Frontal cortex (tissue), 4 donors: ENCODE data around the gene MRGPRX1. TPM values are rescaled to one million over a fixed set of nuclear protein-coding genes. Genes with fewer than 3 reads are reported as not detected.
"Not testable (repeated sequence)": the region's sequence is repeated elsewhere in the genome, so short reads cannot be mapped to it uniquely, and the experiment has no call there.

ENCODE experiments used
- DNase-seq, 2 donors: peaks; one replicate each; pipeline ENCODE4 v3.0.0; 2012; ENCODE audit warnings: low spot score in 2 of 2
- FAIRE-seq: peaks from 2 replicates; lab custom pipeline; 2012; peaks lifted over from hg19 to GRCh38; lab: Jason Lieb, UNC
- total RNA-seq: library from RNA; depleted of rRNA; stranded (reverse); fragments of >200 nt; gene quantifications from one replicate; pipeline ENCODE4 v1.2.3, GENCODE V29; 2014
- donor health status: control.
- donor health status: control.
- donor health status: control.

Gene MRGPRX1
- not detected for total RNA-seq

GRCh38 chr11:18939314-18939713, at the start of gene MRGPRX1:
Gene MRGPRX1 (minus strand): TSS chr11:18939414. CDS start chr11:18934784, 4,630 bp downstream.
- no peak for DNase-seq

DNA sequence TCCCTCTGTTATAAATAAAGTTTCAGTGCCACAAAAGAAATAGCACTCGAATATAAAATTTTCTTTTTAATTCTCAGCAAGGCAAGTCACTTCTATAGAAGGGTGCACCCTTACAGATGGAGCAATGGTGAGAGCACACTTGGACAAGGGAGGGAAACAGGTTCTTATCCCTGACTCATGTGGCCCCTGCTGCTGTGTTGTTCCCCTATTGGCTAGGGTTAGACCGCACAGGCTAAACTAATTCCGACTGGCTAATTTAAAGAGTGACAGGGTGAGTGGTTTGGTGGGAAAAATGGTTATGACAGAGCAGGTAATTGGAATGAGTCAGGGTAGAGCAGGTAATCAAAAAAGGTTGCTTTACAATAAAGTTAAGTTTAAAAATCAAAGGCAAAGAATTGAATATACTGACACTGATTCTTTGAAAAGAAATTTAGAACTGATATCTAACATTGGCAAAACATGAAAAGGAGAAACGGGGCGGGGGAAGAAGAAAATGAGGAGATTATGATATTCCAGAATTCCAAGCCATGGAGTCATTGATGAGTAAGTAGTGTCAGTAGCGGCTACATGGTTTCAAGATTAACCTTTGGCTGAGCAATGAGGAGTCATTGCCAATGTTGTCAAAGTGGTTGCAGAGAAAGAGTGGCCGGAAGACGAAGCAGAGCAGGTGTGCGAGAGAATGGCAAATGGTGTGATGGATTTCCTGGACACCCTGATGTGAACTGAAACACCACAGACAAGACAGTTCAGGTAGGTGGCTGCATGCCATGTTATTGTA, 48.4 kb upstream of the MRGPRX1 start:
- DNase-seq (no peak), FAIRE-seq (no peak)

More at GRCh38 chr11:18939314-18939713, at the start of gene MRGPRX1:
- no peak for FAIRE-seq

DNA sequence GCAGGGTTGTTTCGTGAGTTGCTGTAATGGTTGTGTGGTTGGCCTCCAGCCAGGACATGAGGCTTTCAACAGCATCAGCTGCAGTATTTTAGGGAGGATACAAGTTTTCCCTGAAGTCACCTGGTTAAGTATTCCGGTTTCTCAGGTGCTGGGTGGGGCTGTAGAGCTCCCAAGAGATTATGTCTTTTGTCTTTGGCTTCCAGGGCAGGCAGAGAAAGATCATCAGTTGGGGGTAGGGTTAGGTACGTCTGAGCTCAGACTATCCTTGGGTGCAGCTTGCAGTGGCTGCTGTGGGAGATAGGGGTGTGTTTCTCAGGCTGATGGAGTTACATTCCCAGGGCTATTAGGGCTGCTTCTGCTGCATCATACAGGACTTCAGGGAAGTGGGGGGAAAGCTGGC, 47.5 kb upstream of the MRGPRX1 start:
- DNase-seq (no peak), FAIRE-seq (no peak)

DNA sequence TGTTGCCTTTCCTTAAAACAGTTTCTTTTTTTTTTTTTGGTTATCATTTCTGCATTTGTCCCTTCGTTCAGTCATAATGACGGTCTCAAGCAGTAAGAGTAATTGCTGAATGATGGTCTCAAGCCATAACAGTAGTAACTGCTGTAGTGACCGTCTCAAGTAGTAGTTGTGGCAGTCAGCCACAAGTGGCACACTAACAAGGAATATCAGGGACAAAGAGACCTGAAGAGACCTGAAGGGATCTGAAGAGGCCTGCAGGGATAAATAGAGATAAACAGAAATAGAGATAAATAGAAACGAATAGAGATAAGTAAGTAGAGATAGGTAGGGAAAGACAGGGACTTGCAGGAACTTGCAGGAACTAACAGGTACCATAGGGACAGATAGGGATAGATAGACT, 42.7 kb upstream of the MRGPRX1 start:
- DNase-seq, result no peak
- FAIRE-seq, result no peak

DNA sequence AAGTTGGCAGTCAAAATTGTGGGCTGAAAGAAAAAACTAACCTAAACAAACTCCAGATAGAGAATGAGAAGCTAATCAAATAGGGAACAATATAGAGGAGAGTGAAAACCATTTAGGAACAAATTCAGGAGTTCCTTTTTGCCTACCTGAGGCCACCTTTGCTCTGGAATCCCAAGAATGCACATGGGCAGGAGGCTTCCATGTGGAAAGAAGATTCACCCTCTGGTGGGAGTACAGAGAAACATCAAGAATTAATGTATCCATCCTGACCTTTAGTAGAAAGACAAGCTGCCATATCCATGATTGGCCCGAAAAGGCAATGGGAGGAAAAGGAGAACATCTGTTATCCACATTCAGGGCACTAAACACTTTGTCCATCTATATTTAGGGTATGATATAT, 35.0 kb upstream of the MRGPRX1 start:
- FAIRE-seq (no peak), DNase-seq (no peak)

- no peak for DNase-seq
- FAIRE-seq, result no peak
These were observed 33.1 kb upstream of the MRGPRX1 start for GRCh38 chr11:18972336-18972735.

- DNase-seq (no peak), FAIRE-seq (no peak)
These were observed 30.5 kb upstream of the MRGPRX1 start for GRCh38 chr11:18969720-18970119.

DNA sequence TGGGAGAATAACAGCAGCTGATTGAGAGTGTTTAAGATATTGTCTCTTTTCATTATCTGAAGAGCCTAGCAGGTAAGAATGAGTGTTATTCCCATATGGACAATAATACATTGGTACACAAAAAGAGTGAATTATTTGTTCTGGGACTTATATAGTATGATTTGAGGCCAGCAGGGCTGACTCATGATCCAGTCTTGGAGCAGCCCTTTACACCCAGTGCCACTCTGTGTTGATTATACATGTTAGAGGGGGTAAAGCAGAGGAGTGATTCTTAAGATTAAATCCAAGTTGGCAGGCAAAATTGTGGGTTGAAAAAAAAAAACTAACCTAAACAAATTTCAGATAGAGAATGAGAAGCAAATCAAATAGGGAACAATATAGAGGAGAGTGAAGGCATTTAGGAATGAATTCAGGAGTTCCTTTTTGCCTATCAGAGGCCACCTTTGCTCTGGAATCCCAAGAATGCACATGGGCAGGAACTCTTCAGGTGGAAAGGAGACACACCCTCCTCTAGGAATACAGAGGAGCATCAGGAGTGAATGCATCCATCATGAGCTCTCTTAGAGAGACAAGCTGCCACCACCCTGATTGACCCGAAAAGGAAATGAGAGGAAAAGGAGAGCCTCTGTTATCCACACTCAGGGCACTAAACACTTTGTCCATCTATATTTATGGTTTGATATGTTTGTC, 19.2 kb upstream of the MRGPRX1 start:
- DNase-seq, result no peak
- FAIRE-seq, result no peak

GRCh38 chr11:18956630-18957029, 17.4 kb upstream of the MRGPRX1 start:
- FAIRE-seq, result no peak
- no peak for DNase-seq

DNA sequence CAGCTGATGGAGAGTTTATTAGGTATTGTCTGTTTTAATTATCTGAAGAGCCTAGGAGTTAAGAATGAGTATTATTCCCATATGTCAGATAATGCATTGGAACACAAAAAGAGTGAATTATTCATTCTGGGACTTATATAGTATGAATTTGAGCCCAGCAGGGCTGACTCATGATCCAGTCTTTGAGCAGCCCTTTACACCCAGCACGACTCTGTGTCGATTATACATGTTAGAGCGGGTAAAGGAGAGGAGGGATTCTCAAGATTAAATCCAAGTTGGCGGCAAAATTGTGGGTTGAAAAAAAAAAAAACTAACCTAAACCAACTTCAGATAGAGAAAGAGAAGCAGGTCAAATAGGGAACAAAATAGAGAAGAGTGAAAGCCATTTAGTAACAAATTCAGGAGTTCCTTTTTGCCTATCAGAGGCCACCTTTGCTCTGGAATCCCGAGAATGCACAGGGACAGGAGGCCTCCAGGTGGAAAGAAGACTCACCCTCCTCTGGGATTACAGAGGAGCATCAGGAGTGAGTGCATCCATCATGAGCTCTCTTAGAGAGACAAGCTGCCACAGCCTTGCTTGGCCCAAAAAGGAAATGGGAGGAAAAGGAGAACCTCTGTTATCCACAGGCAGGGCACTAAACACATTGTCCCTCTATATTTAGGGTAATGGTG, 3.1 kb downstream of the MRGPRX1 start:
- FAIRE-seq (no peak), DNase-seq (no peak)

- DNase-seq (no peak), FAIRE-seq (no peak)
These were observed 4.9 kb downstream of the MRGPRX1 start for GRCh38 chr11:18934195-18934814.

DNA sequence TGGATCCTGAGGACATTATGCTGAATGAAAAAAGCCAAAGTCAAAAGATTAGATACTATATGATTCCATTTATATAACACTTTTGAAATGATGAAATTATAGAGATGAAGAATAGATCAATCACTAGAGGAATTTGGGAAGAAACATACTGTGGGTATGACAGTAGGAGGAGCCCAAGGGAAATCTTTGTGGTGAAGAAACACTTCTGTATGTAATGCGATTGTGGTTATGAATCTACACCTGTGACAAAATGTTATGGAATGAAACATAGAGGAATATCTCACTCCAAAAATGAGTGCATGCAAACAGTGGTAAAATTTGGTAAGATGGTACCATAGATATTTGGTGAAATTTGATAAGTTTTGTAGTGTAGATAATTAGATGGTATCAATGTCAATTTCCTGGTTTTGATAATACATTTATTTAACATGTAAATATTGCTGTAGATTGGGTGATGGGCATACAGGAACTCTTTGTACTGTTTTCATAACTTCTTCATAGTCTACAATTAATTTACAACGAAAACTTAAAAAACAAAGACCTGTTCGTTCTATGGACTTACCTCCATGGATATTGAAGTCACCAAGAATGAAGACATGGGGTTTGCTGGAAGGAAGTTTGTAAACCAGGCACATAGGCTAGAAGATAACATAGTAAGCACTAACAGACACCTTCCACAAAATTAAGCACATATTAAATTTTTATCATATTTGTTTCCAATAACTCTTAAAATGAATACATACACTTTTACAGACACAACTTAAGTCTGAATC, 11.5 kb downstream of the MRGPRX1 start:
- FAIRE-seq (no peak), DNase-seq (no peak)

- not testable (repeated sequence) for FAIRE-seq, DNase-seq
These were observed 13.8 kb downstream of the MRGPRX1 start for GRCh38 chr11:18925426-18925825.

DNA sequence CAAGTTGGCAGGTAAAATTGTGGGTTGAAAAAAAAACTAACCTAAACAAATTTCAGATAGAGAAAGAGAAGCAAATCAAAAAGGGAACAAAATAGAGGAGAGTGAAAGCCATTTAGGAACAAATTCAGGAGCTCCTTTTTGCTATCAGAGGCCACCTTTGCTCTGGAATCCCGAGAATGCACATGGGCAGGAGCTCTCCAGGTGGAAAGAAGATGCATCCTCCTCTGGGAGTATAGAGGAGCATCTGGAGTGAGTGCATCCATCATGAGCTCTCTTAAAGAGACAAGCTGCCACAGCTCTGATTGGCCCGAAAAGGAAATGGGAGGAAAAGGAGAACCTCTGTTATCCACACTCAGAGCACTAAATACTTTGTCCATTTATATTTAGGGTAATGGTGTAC, 26.3 kb downstream of the MRGPRX1 start:
- FAIRE-seq, result no peak
- DNase-seq, result no peak

DNA sequence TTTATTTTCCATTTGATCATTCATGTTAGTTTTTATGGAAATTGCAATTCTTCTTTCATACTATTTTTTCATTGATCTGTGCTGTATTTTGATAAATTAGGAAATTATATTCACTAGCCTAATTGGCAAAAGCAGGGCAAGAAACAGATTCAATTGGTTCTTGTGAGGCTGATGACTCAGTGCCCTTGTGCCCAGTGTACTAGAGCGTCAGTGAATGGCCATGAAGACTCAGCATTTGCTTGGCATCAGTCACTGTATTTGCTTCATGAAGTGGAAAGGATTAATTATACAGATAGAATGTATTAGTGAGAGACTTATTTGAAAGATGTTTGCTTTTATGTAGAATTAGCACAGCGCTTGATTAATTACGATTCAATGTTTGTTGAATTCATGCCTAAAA, 31.8 kb downstream of the MRGPRX1 start:
- FAIRE-seq (no peak), DNase-seq (peak in 1 of 2 donors; percentile 6)

DNA sequence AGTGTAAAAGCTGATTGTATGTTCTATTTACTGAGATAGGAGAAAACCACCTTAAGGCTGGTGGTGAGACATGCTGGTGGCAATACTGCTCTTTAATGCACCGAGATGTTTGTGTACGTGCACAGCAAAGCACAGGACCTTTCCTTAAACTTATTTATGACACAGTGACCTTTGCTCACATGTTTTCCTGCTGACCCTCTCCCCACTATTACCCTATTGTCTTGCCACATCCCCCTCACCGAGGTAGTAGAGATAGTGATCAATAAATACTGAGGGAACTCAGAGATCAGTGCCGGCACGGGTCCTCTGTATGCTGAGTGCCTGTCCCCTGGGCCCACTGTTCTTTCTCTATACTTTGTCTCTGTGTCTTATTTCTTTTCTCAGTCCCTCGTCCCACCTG, 38.6 kb downstream of the MRGPRX1 start:
- not testable (repeated sequence) for FAIRE-seq, DNase-seq

DNA sequence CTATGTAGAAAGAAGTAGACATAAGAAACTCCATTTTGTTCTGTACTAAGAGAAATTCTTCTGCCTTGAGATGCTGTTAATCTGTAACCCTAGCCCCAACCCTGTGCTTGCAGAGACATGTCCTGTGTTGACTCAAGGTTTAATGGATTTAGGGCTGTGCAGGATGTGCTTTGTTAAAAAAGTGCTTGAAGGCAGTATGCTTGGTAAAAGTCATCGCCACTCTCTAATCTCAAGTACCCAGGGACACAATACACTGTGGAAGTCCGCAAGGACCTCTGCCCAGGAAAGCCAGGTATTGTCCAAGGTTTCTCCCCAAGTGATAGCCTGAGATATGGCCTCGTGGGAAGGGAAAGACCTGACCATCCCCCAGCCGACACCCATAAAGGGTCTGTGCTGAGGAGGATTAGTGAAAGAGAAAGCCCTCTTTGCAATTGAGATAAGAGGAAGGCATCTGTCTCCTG, 39.0 kb downstream of the MRGPRX1 start:
- DNase-seq, FAIRE-seq: not testable (repeated sequence)

- not testable (repeated sequence) for DNase-seq, FAIRE-seq
These were observed 47.5 kb downstream of the MRGPRX1 start for GRCh38 chr11:18891712-18892111.

DNA sequence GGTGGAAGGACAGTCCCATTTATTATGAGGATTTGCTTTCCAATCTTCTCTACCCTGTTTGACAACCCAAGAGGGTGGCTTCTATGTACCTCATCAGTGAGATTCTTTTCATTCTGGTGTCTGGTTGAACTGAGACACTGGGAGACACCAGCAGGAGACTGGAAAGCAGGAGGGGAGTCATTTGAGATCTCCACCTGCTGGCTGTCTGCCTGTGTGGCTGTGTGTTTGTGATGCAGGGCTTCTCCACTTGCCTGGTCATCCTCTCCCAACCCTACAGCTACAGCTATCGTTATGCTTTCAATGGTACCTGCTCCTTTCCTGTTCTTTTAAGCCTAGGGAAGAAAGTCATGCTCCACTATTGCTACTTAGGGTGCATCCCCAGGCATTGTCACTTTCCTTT, 48.6 kb downstream of the MRGPRX1 start:
- DNase-seq, result no peak
- no peak for FAIRE-seq
